ENCODE measurements around the gene ZNF90. TPM values are rescaled to one million over a fixed set of nuclear protein-coding genes. Genes with fewer than 3 reads are reported as not detected.

ZNF90 gene
- total and polyA plus RNA-seq, 2 donors (not counting 1 experiment from before 2014, with no cell fraction given), result 9.7 to 15.8 TPM

DNA sequence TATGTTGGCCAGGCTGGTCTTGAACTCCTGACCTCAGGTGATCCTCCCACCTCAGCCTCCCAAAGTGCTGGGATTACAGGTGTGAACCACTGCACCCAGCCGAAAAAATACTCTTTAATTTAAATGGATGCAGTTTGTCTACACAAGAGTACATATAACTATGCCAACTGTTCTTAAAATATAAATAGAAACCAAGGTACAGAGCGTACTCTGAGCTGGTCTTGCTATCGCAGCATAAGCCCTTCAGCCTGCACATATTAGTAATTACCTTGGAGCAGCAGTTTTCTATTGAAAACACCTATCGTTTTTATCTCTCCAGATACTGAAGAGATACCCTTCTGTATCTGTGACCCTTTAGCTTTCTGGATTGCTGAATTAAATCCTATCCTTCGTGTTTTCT is 41.9 kb upstream of the ZNF90 start:
- H3K27ac Mint-ChIP-seq, result no peak overlapping the region
- WGBS (ENCODE audit: insufficient coverage), result no CpG with 5 or more reads among the region's 5 CpGs
- H3K4me2 ChIP-seq (replicated peaks; ENCODE audit: low read depth, low read length, poor library complexity, severe bottlenecking), result no peak overlapping the region
- ATAC-seq (ENCODE audit: low read depth) (no peak), DNase-seq (no peak)
- H3K27me3 ChIP-seq (replicated peaks in 1 of 4; ENCODE audit: control extremely low read depth in 1 of 4, control insufficient read depth in 3 of 4, insufficient read depth in 4 of 4, low read length in 3 of 4), result no peaks in the 10 kb centered on the region
- H3K36me3 ChIP-seq (replicated peaks in 1 of 2; ENCODE audit: control extremely low read depth in 1 of 2, control insufficient read depth in 1 of 2, extremely low read depth in 1 of 2, insufficient read depth in 2 of 2, low read length in 1 of 2), result peaks cover 0 to 5% of the 10 kb centered on the region in 2 experiments
- H3K27ac ChIP-seq (ENCODE audit: low read length in 2 of 2), result no peak overlapping the region
- intact Hi-C loops (cut with micrococcal nuclease), result loop anchor here (5.0 to 10.0 kb wide), 3 partner anchors 171 to 1291 kb away; partner anchors contain the start of genes ZNF253 and ZNF708
- H4K20me1 ChIP-seq (ENCODE audit: control insufficient read depth, insufficient read depth, low read length, poor library complexity, severe bottlenecking), result no peaks in the 10 kb centered on the region
- no peaks in the 10 kb centered on the region for H3K27me3 Mint-ChIP-seq
- no peak overlapping the region for H3K4me3 Mint-ChIP-seq
- peaks cover 0 to 9% of the 10 kb centered on the region in 2 donors for H3K4me1 ChIP-seq (ENCODE audit: control insufficient read depth in 2 of 2, insufficient read depth in 2 of 2, low read length in 2 of 2)
- H3K9ac ChIP-seq (ENCODE audit: low read length), result no peak overlapping the region
- ChIA-PET CTCF (no interaction called here), POLR2A (no interaction called here)
- peaks cover 15% of the 10 kb centered on the region for H3K4me1 Mint-ChIP-seq
- no peaks in the 10 kb centered on the region for H3K9me3 Mint-ChIP-seq (ENCODE audit: insufficient read depth)
- no peak overlapping the region for H3K4me3 ChIP-seq (ENCODE audit: control extremely low read depth in 1 of 5, extremely low read depth in 1 of 5, insufficient read depth in 1 of 5, low read depth in 2 of 5, low read length in 4 of 5)
- no peaks in the 10 kb centered on the region for H3K9me3 ChIP-seq (ENCODE audit: control extremely low read depth in 1 of 3, control insufficient read depth in 2 of 3, insufficient read depth in 1 of 3, low read length in 2 of 3)
- no peak overlapping the region for H2AFZ ChIP-seq (ENCODE audit: insufficient read depth, low read depth, low read length, poor library complexity, severe bottlenecking)
- peaks cover 9% of the 10 kb centered on the region for H3K79me2 ChIP-seq (ENCODE audit: control insufficient read depth, insufficient read depth, low read length)
- TF ChIP-seq EZH2 (IDR thresholded peaks at IDR 0.05; ENCODE audit: borderline replicate concordance, insufficient read depth, low read depth, low read length, poor library complexity, severe bottlenecking), result no peak
- TF ChIP-seq CTCF (IDR thresholded peaks at IDR 0.05), result no peak

DNA sequence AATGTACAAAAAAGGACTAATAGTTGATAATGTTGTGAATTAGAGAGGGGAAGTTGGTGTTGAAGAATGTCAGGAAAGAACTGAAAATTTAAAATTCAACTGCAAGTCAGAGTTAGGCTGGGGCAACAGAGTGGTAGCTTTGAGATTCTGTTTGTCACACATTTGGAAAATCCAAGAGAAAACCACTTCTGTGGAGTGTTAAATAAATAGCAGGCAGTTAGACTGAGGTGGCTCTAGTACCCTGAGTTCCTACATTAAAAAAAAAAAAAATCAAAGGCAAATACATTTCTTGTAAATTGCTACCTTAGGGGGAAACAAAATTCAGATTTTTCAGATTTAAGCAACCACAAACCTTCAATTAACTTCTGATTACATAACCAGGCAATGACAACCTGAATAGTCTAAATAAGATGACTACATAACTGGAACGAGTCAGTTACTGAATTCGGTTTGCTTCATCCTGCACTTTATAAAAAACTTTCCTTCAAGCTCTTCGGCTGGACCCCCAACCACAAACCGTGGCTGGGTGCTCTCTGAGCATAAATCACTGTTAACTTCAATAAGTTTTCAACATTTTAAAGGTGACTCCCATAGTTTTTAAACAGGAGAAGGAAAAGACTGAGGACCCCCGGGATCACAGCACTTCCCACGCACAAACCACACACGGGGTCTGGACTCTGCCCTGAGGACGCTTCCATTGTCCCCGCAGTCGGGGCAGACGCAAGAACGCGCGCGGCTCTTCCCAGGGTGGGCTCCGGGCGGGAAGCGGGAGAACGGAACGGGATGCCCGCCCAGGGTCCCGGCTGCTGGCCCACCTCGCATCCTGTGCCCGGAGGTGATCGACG is 39.2 kb upstream of the ZNF90 start:
- DNase-seq, result no peak
- intact Hi-C loops (cut with micrococcal nuclease), result loop anchor here (1.0 to 10.0 kb wide), 6 partner anchors 14 to 1289 kb away; partner anchors contain the start of genes ZNF253, ZNF708 and ZNF90
- Histone ChIP-seq H2AFZ (ENCODE audit: insufficient read depth, low read depth, low read length, poor library complexity, severe bottlenecking) (peak overlapping the region; percentile 96), H3K79me2 (ENCODE audit: control insufficient read depth, insufficient read depth, low read length) (peaks cover 9% of the 10 kb centered on the region), H3K4me2 (replicated peaks; ENCODE audit: low read depth, low read length, poor library complexity, severe bottlenecking) (peak overlapping the region; percentile 83), H3K9me3 (ENCODE audit: control extremely low read depth in 1 of 3, control insufficient read depth in 2 of 3, insufficient read depth in 1 of 3, low read length in 2 of 3) (peaks cover 0 to 6% (median 0%) of the 10 kb centered on the region in 3 donors), H3K9ac (ENCODE audit: low read length) (peak overlapping the region; percentile 87), H3K4me3 (ENCODE audit: control extremely low read depth in 1 of 5, extremely low read depth in 1 of 5, insufficient read depth in 1 of 5, low read depth in 2 of 5, low read length in 4 of 5) (peak overlapping the region; percentile 30 to 91 (median 83)), H3K4me1 (ENCODE audit: control insufficient read depth in 2 of 2, insufficient read depth in 2 of 2, low read length in 2 of 2) (peaks cover 0 to 9% of the 10 kb centered on the region in 2 donors), H3K27ac (ENCODE audit: low read length in 2 of 2) (peak overlapping the region; percentile 70 to 72), H4K20me1 (ENCODE audit: control insufficient read depth, insufficient read depth, low read length, poor library complexity, severe bottlenecking) (no peaks in the 10 kb centered on the region), H3K27me3 (replicated peaks in 1 of 4; ENCODE audit: control extremely low read depth in 1 of 4, control insufficient read depth in 3 of 4, insufficient read depth in 4 of 4, low read length in 3 of 4) (no peaks in the 10 kb centered on the region), H3K36me3 (replicated peaks in 1 of 2; ENCODE audit: control extremely low read depth in 1 of 2, control insufficient read depth in 1 of 2, extremely low read depth in 1 of 2, insufficient read depth in 2 of 2, low read length in 1 of 2) (peaks cover 0 to 5% of the 10 kb centered on the region in 2 experiments)
- ChIA-PET CTCF (interaction anchor here (0.9 to 1.3 kb wide), 5 partner anchors 14 to 386 kb away, joined by 3 to 5 read pairs (median 3); partner anchors contain the start of gene ZNF253), POLR2A (interaction anchor here (0.6 to 1.6 kb wide), 4 partner anchors 14 to 1322 kb away, joined by 3 to 15 read pairs (median 6); partner anchors contain the start of gene ZNF486)
- Mint-ChIP-seq H3K27ac (peak overlapping the region; percentile 97), H3K27me3 (no peaks in the 10 kb centered on the region), H3K9me3 (ENCODE audit: insufficient read depth) (no peaks in the 10 kb centered on the region), H3K4me3 (peak overlapping the region; percentile 99), H3K4me1 (peaks cover 15% of the 10 kb centered on the region)
- TF ChIP-seq EZH2 (IDR thresholded peaks at IDR 0.05; ENCODE audit: borderline replicate concordance, insufficient read depth, low read depth, low read length, poor library complexity, severe bottlenecking) (no peak), CTCF (IDR thresholded peaks at IDR 0.05) (no peak)
- WGBS (ENCODE audit: insufficient coverage), result 0% methylated on average over 25 of the region's 26 CpGs
- no peak for ATAC-seq (ENCODE audit: low read depth)

Measured in B cell (primary cell).